NCI-H146 treated with DMSO at 0.1 percent for 48 hours (cell line): ENCODE measurements around the gene MAP4K1.
"Not testable (repeated sequence)": the region's sequence is repeated elsewhere in the genome, so short reads cannot be mapped to it uniquely, and the experiment has no call there.

Experiments used
- DNase-seq: peaks from one replicate; lab custom pipeline; 2025; ENCODE audit not compliant: unreplicated experiment; lab: John Stamatoyannopoulos, UW

MAP4K1 gene

DNA sequence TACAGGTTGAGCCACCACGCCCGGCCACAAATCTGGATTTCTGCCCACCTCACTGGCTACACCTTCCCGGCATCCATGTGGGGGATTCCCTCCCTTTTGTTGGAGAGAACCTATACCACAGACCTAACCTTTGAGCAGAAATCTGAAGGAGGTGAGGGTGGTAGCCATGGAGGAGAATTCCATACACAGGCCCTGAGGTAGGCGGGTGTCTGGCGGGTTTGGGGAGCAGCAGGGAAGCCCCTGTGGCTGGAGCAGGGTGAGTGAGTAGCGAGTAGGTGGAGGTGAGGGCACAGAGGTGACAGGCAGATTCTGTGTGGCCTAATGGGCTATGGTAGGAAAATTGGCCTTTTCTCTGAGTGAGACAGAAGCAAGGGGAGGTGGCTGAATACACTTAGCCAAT, 11.8 kb upstream of the MAP4K1 start:
- DNase-seq = no peak

- DNase-seq = no peak
These were observed 8.6 kb upstream of the MAP4K1 start for GRCh38 chr19:38626401-38626800.

DNA sequence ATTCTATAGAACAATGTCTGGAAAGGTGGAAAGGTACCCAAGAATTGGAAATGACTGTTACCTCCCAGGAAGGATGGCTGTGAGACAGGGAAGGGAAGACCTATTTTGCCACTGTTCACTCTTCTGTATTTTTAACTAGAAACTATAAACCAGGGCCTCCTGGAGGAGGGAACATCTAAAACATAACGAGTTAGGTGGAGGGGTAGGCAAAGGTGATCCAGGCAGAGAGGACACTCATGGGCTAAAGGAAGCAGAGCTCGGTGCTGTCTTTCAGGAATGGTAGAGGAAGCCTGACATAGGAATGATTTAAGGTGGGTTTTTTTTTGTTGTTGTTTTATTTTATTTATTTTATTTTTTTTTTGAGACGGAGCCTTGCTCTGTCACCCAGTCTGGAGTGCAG, 7.1 kb upstream of the MAP4K1 start:
- no peak for DNase-seq

GRCh38 chr19:38619361-38620174, 1.8 kb upstream of the MAP4K1 start:
- DNase-seq = no peak

DNA sequence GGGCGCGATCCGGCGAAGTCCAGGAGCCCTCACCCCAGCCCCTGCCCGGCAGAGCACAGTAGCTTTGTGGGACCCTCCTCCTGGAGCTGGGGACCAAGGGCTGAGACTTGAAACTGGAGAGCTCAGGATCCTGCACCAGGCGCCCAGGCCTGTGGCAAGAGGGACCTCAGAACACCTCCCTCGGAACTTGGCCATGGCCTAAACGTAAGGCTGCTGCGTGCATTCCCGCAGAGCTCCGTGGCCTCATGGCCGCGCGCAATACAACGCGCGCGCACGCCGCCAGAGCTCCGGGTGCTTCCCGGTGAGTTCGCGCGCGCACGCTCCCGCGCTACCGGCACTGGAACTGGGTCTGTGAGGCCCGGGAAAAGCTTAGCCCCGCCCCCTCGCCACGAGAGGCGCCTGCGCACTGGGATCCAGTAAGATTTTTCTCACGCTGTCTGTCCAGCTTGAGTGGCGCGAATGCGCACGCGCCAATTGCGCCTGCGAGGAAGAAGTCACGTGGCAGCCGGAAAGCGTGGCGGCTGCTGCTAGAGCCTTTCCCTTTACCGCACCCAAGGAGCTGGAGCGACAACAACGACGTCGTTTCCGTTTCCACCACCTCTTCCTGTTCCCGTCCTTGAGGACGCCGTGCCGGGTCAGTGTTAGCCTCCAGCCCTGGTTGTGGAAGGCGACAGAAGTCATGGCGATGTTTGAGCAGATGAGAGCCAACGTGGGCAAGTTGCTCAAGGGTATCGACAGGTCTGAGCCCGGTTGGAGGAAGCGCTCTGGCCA, 1.0 kb upstream of the MAP4K1 start, which contains the start of gene EIF3K:
TSS of gene EIF3K (plus strand) at position 599 of the 771 bp plus-strand sequence. CDS start at position 680, 81 bp downstream.
- peak; percentile 95 for DNase-seq

DNA sequence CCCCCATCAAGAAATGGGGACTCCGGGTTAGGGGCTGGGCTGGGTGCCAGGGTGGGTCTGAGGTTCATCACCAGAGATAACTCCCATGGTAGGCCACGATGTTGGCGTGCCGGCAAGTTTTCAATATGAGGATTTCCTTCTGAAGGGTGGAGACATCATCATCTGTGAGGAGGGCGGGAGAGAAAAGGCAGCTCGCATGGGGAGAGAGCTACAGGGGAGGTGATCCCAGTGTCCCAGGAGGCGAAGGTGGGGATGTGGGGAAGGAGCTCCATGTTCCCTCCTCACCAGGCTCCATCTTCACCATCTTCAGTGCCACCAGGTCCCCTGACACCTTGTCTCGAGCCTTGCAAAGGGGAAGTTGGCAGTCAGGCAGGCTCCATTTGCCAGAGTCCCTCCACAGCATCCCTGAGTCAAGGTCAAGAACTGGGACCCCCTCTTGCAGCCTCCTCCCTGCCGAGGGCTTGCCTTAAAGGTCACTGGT, 430 bp downstream of the MAP4K1 start:
- no peak for DNase-seq

DNA sequence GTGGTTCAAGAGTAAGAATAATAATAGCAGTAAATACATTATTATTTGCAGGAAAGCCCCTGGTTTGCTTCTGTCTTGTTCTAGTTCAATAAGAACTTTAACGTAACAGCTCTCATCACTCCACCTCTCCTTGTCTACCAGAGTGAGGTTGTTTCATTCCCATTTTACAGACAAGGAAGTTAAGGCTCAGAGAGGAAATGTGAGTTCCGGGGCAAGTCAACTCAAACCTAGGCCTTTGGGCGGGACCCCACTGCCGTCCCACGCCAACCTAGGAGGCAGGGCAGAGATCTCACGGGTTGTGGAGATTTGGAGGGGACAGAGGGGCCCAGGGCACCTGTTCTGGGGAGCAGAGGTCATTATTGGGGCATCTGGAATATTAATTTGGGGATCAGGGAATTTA, 1.5 kb downstream of the MAP4K1 start:
- no peak for DNase-seq

GRCh38 chr19:38615007-38615581, 2.7 kb downstream of the MAP4K1 start:
- no peak for DNase-seq

GRCh38 chr19:38614289-38614688, 3.5 kb downstream of the MAP4K1 start:
- no peak for DNase-seq

DNA sequence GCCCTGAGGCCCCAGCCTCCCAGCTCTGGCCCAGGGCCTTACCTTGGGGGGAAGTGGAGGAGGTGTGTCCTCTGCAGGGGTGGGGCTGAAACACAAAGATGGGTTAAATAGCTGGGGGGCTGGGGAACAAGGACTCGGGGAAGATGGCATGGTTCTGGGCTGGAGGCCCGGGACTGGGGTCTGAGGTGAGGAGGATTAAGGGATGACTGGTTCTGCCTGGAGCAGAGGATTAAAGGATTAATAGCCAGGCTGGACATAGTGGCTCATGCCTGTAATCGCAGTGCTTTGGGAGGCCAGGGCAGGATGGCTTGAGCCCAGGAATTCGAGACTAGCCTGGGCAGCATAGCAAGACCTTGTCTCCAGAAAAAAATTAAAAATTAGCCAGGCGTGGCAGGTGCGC, 11.6 kb downstream of the MAP4K1 start:
- no peak for DNase-seq

GRCh38 chr19:38602856-38603255, 14.9 kb downstream of the MAP4K1 start:
- not testable (repeated sequence) for DNase-seq

DNA sequence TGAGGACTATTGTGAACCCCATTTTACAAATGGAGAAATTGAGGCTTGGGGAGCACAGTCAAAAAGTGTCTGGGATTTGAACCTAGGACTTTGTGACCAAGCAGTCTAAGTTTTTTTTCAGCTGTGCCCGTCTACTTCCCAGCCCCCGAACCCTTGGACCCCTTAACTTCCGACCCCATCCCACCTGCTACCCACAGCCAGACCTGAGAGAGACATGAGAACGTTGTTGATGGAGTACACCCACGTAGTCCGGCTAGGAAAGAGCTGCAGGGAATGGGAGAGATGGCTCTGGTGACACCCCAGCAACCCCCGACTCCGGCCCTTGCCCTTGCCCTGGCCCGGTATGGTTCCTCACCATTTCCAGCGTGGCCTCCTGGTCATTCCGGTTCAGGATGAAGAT, 18.0 kb downstream of the MAP4K1 start:
- no peak for DNase-seq

DNA sequence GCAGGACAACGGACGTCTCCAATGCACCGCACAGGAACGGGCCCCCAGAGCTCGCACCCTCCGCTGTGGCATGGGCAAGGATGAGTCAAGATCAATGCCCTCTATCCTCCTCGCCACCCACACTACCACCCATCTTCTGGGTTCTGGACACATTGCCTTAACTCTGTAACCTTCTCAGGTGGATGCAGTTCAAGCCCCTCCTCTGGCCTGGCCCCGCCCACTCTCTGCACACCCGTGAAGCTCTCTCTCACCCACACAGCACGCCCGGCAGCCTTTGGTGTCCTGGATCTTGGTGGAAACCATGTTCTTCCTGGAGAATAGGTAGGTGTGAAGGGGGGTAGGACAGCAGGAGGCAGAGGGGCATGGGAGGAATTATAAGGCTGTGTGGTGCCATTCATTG, 20.7 kb downstream of the MAP4K1 start:
- no peak for DNase-seq

DNA sequence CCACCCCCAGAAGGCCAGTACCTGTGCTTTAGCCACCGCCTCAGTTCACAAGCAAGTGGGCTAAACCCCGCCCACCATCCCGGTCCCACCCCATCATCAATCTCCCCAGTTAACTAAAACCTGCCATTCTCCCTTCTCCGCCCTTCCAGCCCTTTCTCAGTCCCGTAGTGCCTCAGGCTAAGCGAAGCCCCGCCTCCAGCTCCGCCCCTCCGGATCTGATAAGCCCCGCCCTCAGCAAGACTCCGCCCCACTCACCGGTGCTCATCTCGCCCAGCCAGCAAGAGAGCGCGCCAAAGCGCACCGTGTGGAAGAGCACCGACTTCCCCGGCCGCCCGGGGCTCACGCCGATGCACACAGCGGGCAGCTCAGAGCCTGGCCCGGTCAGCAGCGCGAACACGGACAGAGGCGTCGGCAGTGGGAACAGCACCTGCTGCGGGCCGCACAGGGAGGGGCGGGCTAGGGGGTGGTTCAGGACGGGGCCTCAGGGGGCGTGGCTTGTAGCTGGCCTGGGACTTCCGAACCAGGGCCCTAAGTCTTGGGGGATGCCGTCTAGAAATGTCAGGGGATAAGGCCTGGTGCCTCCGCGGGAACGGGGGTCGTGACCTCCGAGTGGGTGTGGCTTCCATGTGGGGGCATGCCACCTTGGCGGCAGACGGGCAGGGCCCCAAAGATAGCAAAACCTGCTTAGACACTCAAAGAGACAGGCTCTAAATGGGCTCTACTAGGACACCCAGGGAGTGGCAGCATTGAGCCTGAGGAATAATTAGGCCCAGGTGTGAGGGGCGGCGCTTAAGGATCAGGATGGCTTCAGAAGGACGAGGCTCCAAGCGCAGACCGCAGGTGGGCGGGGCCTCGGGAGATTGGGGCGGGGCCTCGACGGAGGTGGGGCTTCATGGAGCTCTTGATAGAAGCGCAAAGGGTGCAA, 21.4 kb downstream of the MAP4K1 start:
- DNase-seq = peak; percentile 74

DNA sequence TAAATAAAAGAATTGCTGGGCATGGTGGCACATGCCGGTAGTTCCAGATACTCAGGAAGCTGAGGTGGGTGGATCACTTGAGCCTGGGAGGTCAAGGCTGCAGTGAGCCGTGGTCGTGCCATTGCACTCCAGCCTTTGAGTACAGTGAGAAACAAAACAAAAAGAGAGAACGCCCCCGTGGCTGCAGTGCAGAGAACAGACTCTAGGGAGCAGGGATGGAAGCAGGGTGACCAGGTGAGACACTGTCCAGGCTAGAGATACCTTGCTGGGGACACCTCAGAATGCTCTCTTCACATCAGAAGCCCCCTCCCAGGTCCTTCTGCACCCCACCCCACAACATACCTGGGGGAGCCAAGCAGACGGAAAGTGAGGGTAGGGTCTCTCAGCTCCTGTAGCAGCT, 24.8 kb downstream of the MAP4K1 start:
- no peak for DNase-seq

DNA sequence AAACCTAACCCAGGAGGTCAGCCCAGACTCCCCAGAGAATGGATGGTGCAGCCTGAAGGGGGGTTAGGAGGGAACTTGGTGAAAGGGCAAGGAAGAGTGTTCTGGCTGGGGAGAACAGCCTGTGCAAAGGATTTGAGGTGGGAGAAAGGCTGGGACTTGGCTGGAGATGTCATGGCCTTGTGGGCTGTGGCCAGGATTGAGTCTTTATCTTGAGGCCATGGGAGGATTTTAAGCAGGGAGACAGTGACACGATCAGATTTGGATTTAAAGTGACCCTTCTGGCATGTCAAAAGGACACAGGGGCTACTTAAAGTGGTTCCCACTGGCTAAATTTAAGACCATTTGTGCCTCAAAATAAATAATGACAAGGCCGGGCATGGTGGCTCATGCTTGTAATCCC, 29.7 kb downstream of the MAP4K1 start:
- DNase-seq = no peak

- DNase-seq = no peak
These were observed 30.2 kb downstream of the MAP4K1 start for GRCh38 chr19:38587562-38587961.

GRCh38 chr19:38583985-38584305, 33.8 kb downstream of the MAP4K1 start:
- no peak for DNase-seq

GRCh38 chr19:38583219-38583984, 34.4 kb downstream of the MAP4K1 start:
- DNase-seq = no peak

GRCh38 chr19:38580080-38580479, 37.7 kb downstream of the MAP4K1 start:
- no peak for DNase-seq
